ENCODE measurements around the gene PCARE.

The PCARE gene

DNA sequence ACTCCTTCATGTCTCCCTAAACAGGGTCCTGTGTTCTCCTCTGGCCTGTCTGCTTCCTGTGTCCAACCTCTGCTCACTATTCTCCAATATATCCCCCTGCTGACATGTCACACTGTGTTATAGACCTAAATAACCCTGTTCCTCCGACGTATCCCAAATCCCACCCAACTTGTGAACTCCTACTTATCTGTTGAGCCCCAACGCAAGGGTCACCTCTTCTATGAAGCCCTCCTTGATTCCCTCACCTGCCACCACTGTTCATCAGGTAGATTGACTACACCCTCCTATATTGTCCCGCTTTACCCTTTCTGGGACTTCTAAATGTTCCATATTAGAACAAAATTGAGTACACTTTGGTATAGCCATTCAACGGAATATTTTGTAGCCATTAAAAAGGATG lies 42.1 kb downstream of the PCARE start:
- no peak overlapping the region for H3K4me3 ChIP-seq (ENCODE audit: low read depth, low read length)
- TF ChIP-seq, protein P1, sequence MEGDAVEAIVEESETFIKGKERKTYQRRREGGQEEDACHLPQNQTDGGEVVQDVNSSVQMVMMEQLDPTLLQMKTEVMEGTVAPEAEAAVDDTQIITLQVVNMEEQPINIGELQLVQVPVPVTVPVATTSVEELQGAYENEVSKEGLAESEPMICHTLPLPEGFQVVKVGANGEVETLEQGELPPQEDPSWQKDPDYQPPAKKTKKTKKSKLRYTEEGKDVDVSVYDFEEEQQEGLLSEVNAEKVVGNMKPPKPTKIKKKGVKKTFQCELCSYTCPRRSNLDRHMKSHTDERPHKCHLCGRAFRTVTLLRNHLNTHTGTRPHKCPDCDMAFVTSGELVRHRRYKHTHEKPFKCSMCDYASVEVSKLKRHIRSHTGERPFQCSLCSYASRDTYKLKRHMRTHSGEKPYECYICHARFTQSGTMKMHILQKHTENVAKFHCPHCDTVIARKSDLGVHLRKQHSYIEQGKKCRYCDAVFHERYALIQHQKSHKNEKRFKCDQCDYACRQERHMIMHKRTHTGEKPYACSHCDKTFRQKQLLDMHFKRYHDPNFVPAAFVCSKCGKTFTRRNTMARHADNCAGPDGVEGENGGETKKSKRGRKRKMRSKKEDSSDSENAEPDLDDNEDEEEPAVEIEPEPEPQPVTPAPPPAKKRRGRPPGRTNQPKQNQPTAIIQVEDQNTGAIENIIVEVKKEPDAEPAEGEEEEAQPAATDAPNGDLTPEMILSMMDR (IDR thresholded peaks at IDR 0.05; ENCODE audit: insufficient read depth, low read depth, low read length, missing control alignments), result no peak
- DNase-seq (ENCODE audit: low read depth), result no peak

DNA sequence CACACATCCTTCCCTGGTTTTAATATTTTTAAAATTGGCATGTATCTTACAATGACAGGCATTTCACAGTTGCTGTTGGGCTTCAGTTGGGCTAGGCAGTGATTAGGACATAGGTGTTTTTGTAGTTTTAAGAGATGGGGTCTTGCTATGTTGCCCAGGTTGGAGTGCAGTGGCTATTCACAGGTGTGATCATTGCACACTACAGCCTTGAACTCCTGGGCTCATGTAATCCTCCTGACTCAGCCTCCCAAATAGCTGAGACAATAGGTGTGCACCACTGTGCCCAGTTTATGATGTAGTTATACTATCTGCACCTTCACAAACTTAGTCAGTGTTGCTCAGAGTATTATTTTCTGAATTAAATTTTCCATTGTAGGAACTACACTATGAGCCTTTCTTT lies 43.3 kb downstream of the PCARE start:
- H3K4me3 ChIP-seq (ENCODE audit: low read depth, low read length), result no peak overlapping the region
- no peak for DNase-seq (ENCODE audit: low read depth)
- TF ChIP-seq, protein P1 (IDR thresholded peaks at IDR 0.05; ENCODE audit: insufficient read depth, low read depth, low read length, missing control alignments), result no peak

DNA sequence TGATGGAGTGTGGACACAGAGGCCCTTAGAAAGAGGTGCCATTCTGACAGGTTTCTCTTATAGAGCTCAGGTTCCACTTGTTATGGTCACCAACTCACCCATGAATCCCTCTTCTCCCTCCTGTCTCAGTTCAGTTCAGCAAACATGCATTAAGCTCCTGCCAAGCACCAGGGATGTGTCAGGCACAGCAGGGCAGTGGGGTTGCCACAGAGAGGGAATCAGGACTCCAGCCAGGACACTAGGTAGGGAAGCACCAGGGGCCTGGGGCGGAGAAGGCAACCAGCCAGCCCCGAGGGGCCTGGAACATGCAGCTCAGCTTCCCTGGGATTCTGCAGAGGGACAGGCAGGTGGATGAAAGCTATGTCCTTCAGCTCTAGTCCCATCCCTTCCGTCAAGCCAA lies 48.6 kb downstream of the PCARE start:
- TF ChIP-seq, protein P1 (IDR thresholded peaks at IDR 0.05; ENCODE audit: insufficient read depth, low read depth, low read length, missing control alignments), result no peak
- H3K4me3 ChIP-seq (ENCODE audit: low read depth, low read length), result no peak overlapping the region
- no peak for DNase-seq (ENCODE audit: low read depth)

DNA sequence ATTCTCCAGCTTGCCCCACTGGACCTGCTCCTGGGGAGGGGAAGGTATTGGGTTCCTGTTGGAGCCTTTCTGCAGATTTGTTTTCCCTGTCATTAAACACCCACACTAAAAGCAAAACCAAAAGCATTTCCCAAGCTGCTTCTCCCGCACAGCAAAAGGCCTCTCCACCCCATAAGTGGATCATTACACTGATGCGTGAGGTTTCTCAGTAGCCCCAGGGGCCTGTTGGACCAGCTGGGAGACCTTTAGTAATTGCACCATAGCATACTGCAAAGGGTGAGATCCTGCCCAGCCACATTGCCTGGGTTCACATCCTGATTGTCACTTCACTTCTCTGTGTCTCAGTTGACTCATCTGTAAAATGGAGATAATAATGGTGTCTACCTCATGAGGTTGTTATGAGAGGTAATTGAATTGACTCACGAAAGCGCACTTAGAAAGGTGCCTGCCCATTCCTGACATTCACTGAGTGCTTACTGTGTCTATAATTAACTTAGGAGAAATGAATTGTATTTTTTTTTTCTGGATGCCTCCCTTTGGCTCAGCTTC lies 49.4 kb downstream of the PCARE start:
- DNase-seq (ENCODE audit: low read depth), result no peak
- TF ChIP-seq, protein P1 (IDR thresholded peaks at IDR 0.05; ENCODE audit: insufficient read depth, low read depth, low read length, missing control alignments), result no peak
- H3K4me3 ChIP-seq (ENCODE audit: low read depth, low read length), result no peak overlapping the region

DNA sequence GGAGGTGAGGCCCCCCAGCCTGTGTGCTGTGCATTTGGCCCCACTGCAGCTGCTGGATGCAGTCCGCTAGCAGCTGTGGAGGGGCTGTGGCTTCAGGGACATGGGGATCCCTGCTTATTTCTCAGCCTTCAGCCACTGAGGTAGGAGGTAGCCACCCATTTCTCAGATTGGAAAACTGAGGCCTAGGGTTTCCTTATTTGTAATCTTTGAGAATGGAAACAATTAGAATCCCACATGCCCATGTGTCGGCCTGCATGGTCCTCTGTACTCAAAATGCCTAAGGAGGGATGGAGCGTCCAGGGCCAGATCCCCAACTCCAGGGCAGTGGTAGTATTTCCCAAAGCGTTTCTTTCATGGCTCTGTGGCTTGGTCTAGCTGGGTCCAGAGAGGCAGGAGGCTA lies 51.1 kb downstream of the PCARE start:
- TF ChIP-seq, protein P1 (IDR thresholded peaks at IDR 0.05; ENCODE audit: insufficient read depth, low read depth, low read length, missing control alignments), result no peak
- DNase-seq (ENCODE audit: low read depth), result no peak
- no peak overlapping the region for H3K4me3 ChIP-seq (ENCODE audit: low read depth, low read length)

DNA sequence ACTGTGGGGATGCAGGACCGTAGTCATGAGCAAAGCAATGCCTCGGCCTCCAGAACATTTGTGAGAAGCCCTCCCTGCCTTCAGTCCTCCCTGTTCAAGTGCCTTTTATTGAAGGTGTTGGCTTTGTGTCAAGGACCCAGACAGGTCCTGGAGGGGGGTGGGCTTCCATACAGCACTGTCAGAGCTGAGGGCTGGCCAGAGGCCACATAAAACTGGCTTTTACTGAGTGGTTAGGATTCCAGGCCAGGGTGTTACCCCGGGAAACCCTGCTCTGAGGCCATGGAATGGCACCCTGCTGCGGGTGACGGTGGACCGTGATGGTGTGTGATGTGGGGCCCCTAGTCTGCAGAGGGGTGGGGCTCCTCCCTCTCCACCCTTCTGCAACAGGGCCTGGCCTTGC lies 51.6 kb downstream of the PCARE start:
- DNase-seq (ENCODE audit: low read depth), result no peak
- TF ChIP-seq, protein P1 (IDR thresholded peaks at IDR 0.05; ENCODE audit: insufficient read depth, low read depth, low read length, missing control alignments), result no peak
- no peak overlapping the region for H3K4me3 ChIP-seq (ENCODE audit: low read depth, low read length)

DNA sequence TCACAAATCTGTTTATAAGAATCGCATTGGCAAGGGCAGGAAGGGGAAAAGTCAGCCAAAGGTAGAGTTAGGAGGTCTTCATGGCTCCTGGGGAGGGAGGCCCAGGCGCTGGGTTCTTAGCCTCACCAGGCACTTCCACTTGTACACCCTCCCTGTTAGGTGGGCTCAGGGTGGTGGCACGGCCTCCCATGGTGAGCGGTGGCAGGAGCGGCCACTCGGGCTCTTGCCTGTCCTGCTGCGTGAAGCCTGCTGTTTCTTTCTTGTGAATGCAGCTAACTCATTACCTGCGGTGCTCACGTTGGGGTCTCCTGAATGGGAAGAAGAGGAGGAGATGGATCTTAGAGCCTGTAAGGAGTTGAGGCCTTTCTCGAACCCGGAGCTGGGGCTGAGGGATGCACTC lies 52.4 kb downstream of the PCARE start:
- no peak overlapping the region for H3K4me3 ChIP-seq (ENCODE audit: low read depth, low read length)
- TF ChIP-seq, protein P1 (IDR thresholded peaks at IDR 0.05; ENCODE audit: insufficient read depth, low read depth, low read length, missing control alignments), result no peak
- DNase-seq (ENCODE audit: low read depth), result no peak

Measured in GM12865 (cell line).